Progenitor cell of endocrine pancreas (in vitro differentiated cells): ENCODE data around the gene SCUBE1. TPM values are rescaled to one million over a fixed set of nuclear protein-coding genes. Genes with fewer than 3 reads are reported as not detected.

Experiments
- DNase-seq: peaks from one replicate; pipeline ENCODE4 v3.0.0; 2021; ENCODE audit warnings: low spot score; ENCODE audit not compliant: unreplicated experiment
- H3K27ac Mint-ChIP-seq: 2 replicates; pipeline ENCODE4 v1.8.0; 2021; ENCODE audit warnings: mild to moderate bottlenecking, moderate library complexity, mixed read lengths
- H3K27me3 Mint-ChIP-seq: 2 replicates; pipeline ENCODE4 v1.8.0; 2021; ENCODE audit warnings: mixed read lengths
- H3K36me3 Mint-ChIP-seq: 2 replicates; pipeline ENCODE4 v1.8.0; 2022; ENCODE audit warnings: mixed read lengths; ENCODE audit not compliant: insufficient read depth
- H3K4me1 Mint-ChIP-seq: 2 replicates; pipeline ENCODE4 v1.8.0; 2021; ENCODE audit warnings: low read depth, mixed read lengths
- H3K4me3 Mint-ChIP-seq: 2 replicates; pipeline ENCODE4 v1.8.0; 2021; ENCODE audit warnings: low read depth, mild to moderate bottlenecking, moderate library complexity, mixed read lengths
- H3K9me3 Mint-ChIP-seq: 2 replicates; pipeline ENCODE4 v1.8.0; 2021; ENCODE audit warnings: low read depth, mixed read lengths
- total RNA-seq: library from RNA; stranded (reverse); gene quantifications from 2 replicates; pipeline ENCODE4 v1.2.1, GENCODE V29; 2021
- TF ChIP-seq, protein P1 (sequence below): fragments of 200-600 bp; sonication (generic); IDR thresholded peaks from one replicate; pipeline ENCODE4 v1.5.0; 2021; ENCODE audit warnings: antibody characterized with exemption, mild to moderate bottlenecking; ENCODE audit not compliant: unreplicated experiment

SCUBE1 gene
- total RNA-seq, 1 donor from 2014 or later = 4.5 TPM

DNA sequence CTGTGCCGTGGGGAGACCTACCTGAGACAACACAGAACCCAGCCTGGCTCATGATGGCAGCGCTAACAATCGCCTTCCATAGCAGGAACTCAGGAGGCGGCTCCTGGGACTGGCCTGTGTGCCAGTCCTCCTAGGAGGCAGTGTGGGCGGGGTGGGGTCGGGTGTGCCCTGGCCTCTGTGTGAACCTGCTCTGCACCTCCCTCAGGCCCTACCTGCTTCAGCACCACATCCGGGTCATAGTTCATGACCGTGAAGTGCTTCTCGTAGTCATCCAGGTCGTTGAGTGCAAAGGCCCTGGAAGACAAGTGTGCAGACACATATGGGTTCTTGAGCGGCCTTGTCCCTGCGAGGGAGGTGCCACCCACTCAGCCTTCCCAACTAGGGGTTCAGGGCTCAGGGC is 171.6 kb downstream of the SCUBE1 start:
- Mint-ChIP-seq H3K9me3 (no peaks in the 10 kb centered on the region), H3K4me3 (no peak overlapping the region), H3K27me3 (no peaks in the 10 kb centered on the region), H3K27ac (no peak overlapping the region), H3K4me1 (no peaks in the 10 kb centered on the region), H3K36me3 (peaks cover 5% of the 10 kb centered on the region)
- TF ChIP-seq, protein P1, sequence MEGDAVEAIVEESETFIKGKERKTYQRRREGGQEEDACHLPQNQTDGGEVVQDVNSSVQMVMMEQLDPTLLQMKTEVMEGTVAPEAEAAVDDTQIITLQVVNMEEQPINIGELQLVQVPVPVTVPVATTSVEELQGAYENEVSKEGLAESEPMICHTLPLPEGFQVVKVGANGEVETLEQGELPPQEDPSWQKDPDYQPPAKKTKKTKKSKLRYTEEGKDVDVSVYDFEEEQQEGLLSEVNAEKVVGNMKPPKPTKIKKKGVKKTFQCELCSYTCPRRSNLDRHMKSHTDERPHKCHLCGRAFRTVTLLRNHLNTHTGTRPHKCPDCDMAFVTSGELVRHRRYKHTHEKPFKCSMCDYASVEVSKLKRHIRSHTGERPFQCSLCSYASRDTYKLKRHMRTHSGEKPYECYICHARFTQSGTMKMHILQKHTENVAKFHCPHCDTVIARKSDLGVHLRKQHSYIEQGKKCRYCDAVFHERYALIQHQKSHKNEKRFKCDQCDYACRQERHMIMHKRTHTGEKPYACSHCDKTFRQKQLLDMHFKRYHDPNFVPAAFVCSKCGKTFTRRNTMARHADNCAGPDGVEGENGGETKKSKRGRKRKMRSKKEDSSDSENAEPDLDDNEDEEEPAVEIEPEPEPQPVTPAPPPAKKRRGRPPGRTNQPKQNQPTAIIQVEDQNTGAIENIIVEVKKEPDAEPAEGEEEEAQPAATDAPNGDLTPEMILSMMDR = no peak
- no peak for DNase-seq

GRCh38 chr22:43171019-43171491 is 172.1 kb downstream of the SCUBE1 start:
- H3K9me3 Mint-ChIP-seq = no peaks in the 10 kb centered on the region
- H3K4me3 Mint-ChIP-seq = no peak overlapping the region
- TF ChIP-seq, protein P1 = no peak
- no peaks in the 10 kb centered on the region for H3K27me3 Mint-ChIP-seq
- DNase-seq = no peak
- H3K27ac Mint-ChIP-seq = no peak overlapping the region
- H3K36me3 Mint-ChIP-seq = peaks cover 5% of the 10 kb centered on the region
- no peaks in the 10 kb centered on the region for H3K4me1 Mint-ChIP-seq

- Mint-ChIP-seq H3K4me1 (no peaks in the 10 kb centered on the region), H3K36me3 (peaks cover 5% of the 10 kb centered on the region), H3K4me3 (no peak overlapping the region), H3K9me3 (no peaks in the 10 kb centered on the region), H3K27me3 (no peaks in the 10 kb centered on the region), H3K27ac (no peak overlapping the region)
- DNase-seq = no peak
- TF ChIP-seq, protein P1 = no peak
Measured at GRCh38 chr22:43170131-43170480, 173.1 kb downstream of the SCUBE1 start.

DNA sequence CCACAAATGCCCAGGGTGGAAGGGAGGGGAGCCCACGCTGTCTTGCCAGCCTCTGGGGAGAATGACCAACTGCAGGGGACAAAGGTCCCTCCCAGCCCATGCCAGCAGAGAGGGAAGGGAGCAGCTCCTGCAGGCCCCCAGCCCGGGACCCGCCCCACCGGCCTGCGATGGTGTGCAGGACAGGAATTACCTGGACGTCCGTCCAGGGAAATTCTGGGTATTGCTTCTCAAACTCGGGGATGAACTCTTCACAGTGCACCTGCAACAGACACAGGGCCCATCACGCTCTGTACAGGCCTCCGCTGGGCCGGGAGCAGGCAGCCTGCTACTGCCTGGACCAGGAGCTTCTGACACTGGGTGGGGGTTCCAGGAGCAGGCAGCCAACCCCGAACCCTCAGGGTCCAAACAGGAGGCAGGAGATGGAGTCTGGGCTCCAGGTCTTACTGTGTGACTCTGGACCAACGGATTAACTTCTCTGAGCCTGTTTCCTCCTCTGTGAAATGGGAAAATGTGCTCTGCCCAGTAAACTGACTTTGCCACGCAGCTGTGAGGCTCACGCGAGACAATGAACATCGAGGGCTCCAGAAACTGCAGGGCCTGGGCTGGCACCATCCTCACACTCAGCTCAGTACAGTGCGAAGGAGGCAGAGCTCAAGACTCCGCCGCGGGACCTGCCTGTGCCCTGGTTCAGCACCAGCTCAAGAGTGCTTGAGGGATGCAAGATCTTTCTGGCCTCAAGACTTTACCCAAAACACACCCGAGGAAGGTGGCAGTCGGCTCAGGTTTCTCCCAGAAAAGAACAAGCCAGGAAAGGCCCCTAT is 173.7 kb downstream of the SCUBE1 start:
- Mint-ChIP-seq H3K36me3 (peaks cover 5% of the 10 kb centered on the region), H3K27me3 (peaks cover 1% of the 10 kb centered on the region)
- TF ChIP-seq, protein P1 = no peak

DNA sequence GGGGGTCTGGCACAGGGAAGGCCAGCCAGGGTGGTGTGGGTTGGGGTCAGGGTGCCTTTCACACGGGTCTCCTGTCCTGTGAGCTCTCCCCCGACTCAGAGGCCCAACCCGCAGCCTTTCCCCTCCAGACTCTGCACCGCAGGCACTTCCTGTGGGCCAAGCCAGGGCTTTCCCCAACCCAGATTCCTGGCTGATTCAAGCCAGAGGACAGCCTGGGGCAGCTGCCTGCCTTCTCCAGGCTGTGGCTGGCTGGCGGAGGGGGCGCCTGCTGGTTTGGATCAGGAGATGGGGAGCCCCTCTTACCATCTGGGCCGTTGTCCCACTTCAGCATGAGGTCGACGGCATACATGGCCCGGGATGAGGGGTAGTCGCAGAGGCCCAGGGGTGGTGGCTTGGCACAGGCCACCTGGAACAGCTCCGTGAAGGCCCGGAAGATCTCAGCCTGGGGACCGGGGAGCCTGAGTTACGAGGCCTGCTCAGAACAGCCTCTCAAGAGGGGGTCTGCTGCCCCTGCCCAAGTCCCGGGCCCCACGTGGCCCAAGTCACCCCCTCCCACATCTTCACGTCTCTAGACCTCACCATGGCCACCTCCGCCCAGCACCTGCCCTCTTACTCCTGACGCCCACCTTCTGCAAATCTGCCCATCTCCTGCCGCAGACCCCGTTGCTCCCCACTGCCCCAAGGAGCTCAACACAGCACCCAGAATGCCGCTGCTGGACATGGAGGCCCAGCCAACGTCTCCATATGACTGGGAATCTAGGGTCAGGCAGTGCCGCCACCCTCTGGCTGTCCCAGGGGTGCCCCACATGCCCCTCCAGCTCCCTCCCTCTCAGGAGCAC is 174.5 kb downstream of the SCUBE1 start:
- peaks cover 9% of the 10 kb centered on the region for H3K27me3 Mint-ChIP-seq
- peaks cover 5% of the 10 kb centered on the region for H3K36me3 Mint-ChIP-seq
- no peaks in the 10 kb centered on the region for H3K4me1 Mint-ChIP-seq
- no peak for DNase-seq
- TF ChIP-seq, protein P1 = no peak
- no peaks in the 10 kb centered on the region for H3K9me3 Mint-ChIP-seq
- no peak overlapping the region for H3K27ac Mint-ChIP-seq
- H3K4me3 Mint-ChIP-seq = no peak overlapping the region

More for the DNA sequence above, 173.7 kb downstream of the SCUBE1 start:
- no peak overlapping the region for H3K27ac Mint-ChIP-seq
- no peaks in the 10 kb centered on the region for H3K4me1 Mint-ChIP-seq
- no peak overlapping the region for H3K4me3 Mint-ChIP-seq
- no peaks in the 10 kb centered on the region for H3K9me3 Mint-ChIP-seq
- no peak for DNase-seq
